K562 (cell line): ENCODE results near the gene BRAT1. TPM values are rescaled to one million over a fixed set of nuclear protein-coding genes. Genes with fewer than 3 reads are reported as not detected.

ENCODE experiments used
- ATAC-seq: fragments of 200-7000 bp; cut with Tn5 transposase; 3 replicates; pipeline ENCODE4 v1.9.1; 2020; ENCODE audit warnings: moderate library complexity
- BruUV-seq: library from RNA; stranded (reverse); fragments of 400-500 nt; replicated peaks from 2 replicates; lab custom pipeline; 2021; lab: Mats Ljungman, UMichigan
- CTCF ChIA-PET: fragments of 300-600 bp; formaldehyde crosslinking; extraction: SDS; loops from one replicate; lab custom pipeline; 2021; ENCODE audit warnings: low intra/inter-chr PET ratio; lab: Yijun Ruan, JAX
- POLR2A ChIA-PET: fragments of 300-600, 350-650 bp; sonication (Branson Sonifier 250); formaldehyde crosslinking; extraction: SDS; loops from one replicate; lab custom pipeline; 2021; ENCODE audit warnings: antibody characterized with exemption, inconsistent platforms; lab: Yijun Ruan, JAX
- DNase-seq, 4 experiments: peaks; one replicate each; pipeline versions ENCODE4 v3.0.0 to v3.0.0-alpha.2; 2011 to 2018; ENCODE audit warnings: low spot score in 3 of 4, mixed read lengths in 3 of 4; ENCODE audit errors: extremely low read depth in 1 of 4
- FAIRE-seq: peaks from 2 replicates; lab custom pipeline; 2011; peaks lifted over from hg19 to GRCh38; lab: Jason Lieb, UNC
- H2AFZ ChIP-seq: 2 replicates; pipeline ENCODE4 v1.6.0; 2011; ENCODE audit warnings: low read depth, low read length, control low read depth, inconsistent platforms
- H3K27ac ChIP-seq: fragments of 200-600 bp; 3 replicates; pipeline ENCODE4 v1.8.0; 2011; ENCODE audit warnings: low read depth, mild to moderate bottlenecking, control low read depth, inconsistent platforms, low read length, moderate library complexity, mixed read lengths; ENCODE audit errors: extremely low read depth
- H3K27me3 ChIP-seq, 2 experiments: fragments of 300-600 bp in 1 of 2; 2 replicates in 1 of 2; 3 replicates in 1 of 2; pipeline versions ENCODE4 v1.6.0 to v1.8.0; 2011; ENCODE audit warnings: inconsistent platforms in 2 of 2, low read length in 2 of 2, mild to moderate bottlenecking in 1 of 2, mixed read lengths in 1 of 2, moderate library complexity in 1 of 2; ENCODE audit not compliant: control insufficient read depth in 2 of 2, insufficient read depth in 2 of 2
- H3K36me3 ChIP-seq: fragments of 300-600 bp; 3 replicates; pipeline ENCODE4 v1.8.0; 2011; ENCODE audit warnings: mild to moderate bottlenecking, low read length, inconsistent platforms; ENCODE audit not compliant: control insufficient read depth, insufficient read depth
- H3K4me1 ChIP-seq, 2 experiments: fragments of 200-600 bp in 1 of 2; replicated peaks in 1 of 2; 2 replicates in 1 of 2; 3 replicates in 1 of 2; pipeline versions ENCODE4 v1.5.1 to v1.8.0; 2011; ENCODE audit warnings: inconsistent platforms in 2 of 2, low read length in 2 of 2, mild to moderate bottlenecking in 1 of 2, mixed read lengths in 1 of 2, moderate library complexity in 1 of 2; ENCODE audit not compliant: control insufficient read depth in 2 of 2, insufficient read depth in 2 of 2
- H3K4me2 ChIP-seq: 2 replicates; pipeline ENCODE4 v1.6.1; 2011; ENCODE audit warnings: low read length, control low read depth, inconsistent platforms, mixed read lengths; ENCODE audit not compliant: insufficient read depth
- H3K4me3 ChIP-seq: fragments of 200-600 bp; sonication (generic), shearing (Covaris generic); 2 replicates; pipeline ENCODE4 v1.5.1; 2016; ENCODE audit warnings: control low read depth, inconsistent platforms
- H3K79me2 ChIP-seq: fragments of 200-600 bp; 3 replicates; pipeline ENCODE4 v1.8.0; 2011; ENCODE audit warnings: low read length, inconsistent platforms; ENCODE audit not compliant: control insufficient read depth, insufficient read depth
- H3K9ac ChIP-seq, 2 experiments: 2 replicates each; pipeline versions ENCODE4 v1.6.0 to v1.6.1; 2011; ENCODE audit warnings: low read depth in 2 of 2, low read length in 2 of 2, control low read depth in 1 of 2, inconsistent platforms in 1 of 2, mild to moderate bottlenecking in 1 of 2, mixed read lengths in 1 of 2; ENCODE audit not compliant: insufficient read depth in 1 of 2
- H3K9me1 ChIP-seq: one replicate; pipeline ENCODE4 v1.6.0; 2011; ENCODE audit warnings: inconsistent platforms, mild to moderate bottlenecking, low read length, moderate library complexity; ENCODE audit not compliant: control insufficient read depth, insufficient read depth
- H3K9me3 ChIP-seq: replicated peaks from 2 replicates; pipeline ENCODE4 v1.5.1; 2011; ENCODE audit warnings: low read depth, low read length, inconsistent platforms; ENCODE audit not compliant: control insufficient read depth, insufficient read depth
- H4K20me1 ChIP-seq: replicated peaks from 2 replicates; pipeline ENCODE4 v1.6.1; 2011; ENCODE audit warnings: low read length, inconsistent platforms, mixed read lengths; ENCODE audit not compliant: control insufficient read depth, insufficient read depth
- BRF1 ChIP-seq: IDR thresholded peaks from 3 replicates; pipeline ENCODE4 v1.6.1; 2011; ENCODE audit warnings: borderline replicate concordance, mild to moderate bottlenecking; ENCODE audit not compliant: insufficient read length; ENCODE audit errors: extremely low read depth
- FOXJ2 ChIP-seq: fragments of 200-800 bp; sonication (Bioruptor generic); IDR thresholded peaks from 2 replicates; pipeline ENCODE4 v1.6.1; 2016; ENCODE audit warnings: missing genetic modification characterization, missing compliant biosample characterization
- GATAD2B ChIP-seq: fragments of 450-650 bp; IDR thresholded peaks from 2 replicates; pipeline ENCODE4 v1.6.1; 2017; ENCODE audit warnings: mild to moderate bottlenecking, borderline replicate concordance
- ILF3 ChIP-seq: fragments of 450-650 bp; IDR thresholded peaks from 2 replicates; pipeline ENCODE4 v1.6.1; 2018; ENCODE audit warnings: antibody characterized with exemption, mild to moderate bottlenecking, moderate library complexity, borderline replicate concordance
- LEF1 ChIP-seq: fragments of 450-650 bp; IDR thresholded peaks from 2 replicates; pipeline ENCODE4 v1.6.1; 2016; ENCODE audit warnings: mild to moderate bottlenecking
- MEF2A ChIP-seq: IDR thresholded peaks from 2 replicates; pipeline ENCODE4 v1.6.1; 2011; ENCODE audit warnings: low read depth, mild to moderate bottlenecking, low read length, moderate library complexity; ENCODE audit not compliant: control insufficient read depth
- NCOA1 ChIP-seq: fragments of 450-650 bp; IDR thresholded peaks from 2 replicates; pipeline ENCODE4 v1.6.1; 2016; ENCODE audit warnings: low read depth
- NONO ChIP-seq, 2 experiments: fragments of 200-400 bp in 1 of 2; fragments of 450-650 bp in 1 of 2; formaldehyde crosslinking in 1 of 2; IDR thresholded peaks; 2 replicates each; pipeline ENCODE4 v1.6.1; 2017; ENCODE audit warnings: low read depth in 2 of 2, mild to moderate bottlenecking in 2 of 2, moderate library complexity in 2 of 2, low read length in 1 of 2
- POLR3A ChIP-seq: IDR thresholded peaks from 2 replicates; pipeline ENCODE4 v1.6.1; 2011; ENCODE audit warnings: borderline replicate concordance, mild to moderate bottlenecking, moderate library complexity; ENCODE audit not compliant: insufficient read length, insufficient read depth; ENCODE audit errors: extremely low read depth
- TCF3 ChIP-seq: sonication (generic); formaldehyde crosslinking; IDR thresholded peaks from 2 replicates; pipeline ENCODE4 v1.4.0; 2020; ENCODE audit warnings: mild to moderate bottlenecking, missing genetic modification reagents
- ZNF165 ChIP-seq: fragments of 250-450 bp; sonication (Bioruptor Pico); IDR thresholded peaks from 2 replicates; pipeline ENCODE4 v1.4.0; 2020; ENCODE audit warnings: borderline replicate concordance
- ZNF778 ChIP-seq: fragments of 450-650 bp; formaldehyde crosslinking; IDR thresholded peaks from 2 replicates; pipeline ENCODE4 v1.4.0; 2020; ENCODE audit warnings: mild to moderate bottlenecking, moderate library complexity
- WGBS: fragments of 100-300 bp; shearing (Covaris generic); methylation state at CpG from one replicate; pipeline ENCODE4 v1.1.6; 2016; ENCODE audit warnings: low coverage, mixed read lengths; ENCODE audit not compliant: insufficient coverage; ENCODE audit errors: missing lambda C conversion rate; 5-methylcytosine and 5-hydroxymethylcytosine counted together
- in situ Hi-C: fragments of 300-500 bp; cut with MboI; formaldehyde crosslinking; loops from 4 replicates; pipeline ENCODE4 v1.15.0; 2018; ENCODE audit warnings: inconsistent platforms, mixed read lengths
- intact Hi-C: fragments of 100-400 bp; cut with micrococcal nuclease; formaldehyde crosslinking; loops from 2 replicates; pipeline ENCODE4 v1.14.2; 2022
- polyA plus RNA-seq, 8 experiments: library from polyadenylated mRNA; depleted of rRNA in 4 of 8; stranded (reverse) in 5 of 8; unstranded in 3 of 8; fragments of >200 nt; fragmentation: Nextera tagmentation in 2 of 8; fragmentation: Illumina TruSeq in 1 of 8; extraction: Ambion mirVana in 2 of 8; extraction: Trizol in 1 of 8; gene quantifications; 2 replicates each; pipeline versions ENCODE4 v1.2.1 to v1.2.3, GENCODE V29; 2011 to 2014; ENCODE audit warnings: inconsistent platforms in 1 of 8, missing spikeins in 1 of 8
- total RNA-seq, 7 experiments: library from RNA; depleted of rRNA in 6 of 7; stranded (reverse); fragments of >200 nt in 6 of 7; fragmentation: Illumina TruSeq in 2 of 7; extraction: Trizol in 2 of 7; gene quantifications; 2 replicates each; pipeline versions ENCODE4 v1.2.1 to v1.2.3, GENCODE V29; 2011 to 2021; ENCODE audit warnings: low replicate concordance in 1 of 7
- TF ChIP-seq, protein P1 (sequence below): fragments of 250-450 bp; sonication (Bioruptor Pico); IDR thresholded peaks from 2 replicates; pipeline ENCODE4 v1.5.0; 2020; ENCODE audit warnings: mild to moderate bottlenecking, borderline replicate concordance
- TF ChIP-seq, protein P2 (sequence below): fragments of 250-450 bp; sonication (Bioruptor Pico); IDR thresholded peaks from 2 replicates; pipeline ENCODE4 v1.4.0; 2020; ENCODE audit warnings: borderline replicate concordance
- TF ChIP-seq, protein P3 (sequence below): IDR thresholded peaks from 2 replicates; pipeline ENCODE4 v1.6.1; 2011; ENCODE audit warnings: borderline replicate concordance, low read depth, mild to moderate bottlenecking, moderate library complexity, low read length; ENCODE audit not compliant: insufficient read depth, poor library complexity, severe bottlenecking
- TF ChIP-seq, protein P4 (sequence below): sonication (generic); formaldehyde crosslinking; IDR thresholded peaks from 2 replicates; pipeline ENCODE4 v1.8.0; 2022; ENCODE audit warnings: missing genetic modification reagents, mild to moderate bottlenecking, borderline replicate concordance

Gene BRAT1
- total and polyA plus RNA-seq, 9 of the 15 experiments (the other 6 are each of a cell fraction or from before 2014, with no cell fraction given): 0.13 to 49.6 (median 10.5) TPM

DNA sequence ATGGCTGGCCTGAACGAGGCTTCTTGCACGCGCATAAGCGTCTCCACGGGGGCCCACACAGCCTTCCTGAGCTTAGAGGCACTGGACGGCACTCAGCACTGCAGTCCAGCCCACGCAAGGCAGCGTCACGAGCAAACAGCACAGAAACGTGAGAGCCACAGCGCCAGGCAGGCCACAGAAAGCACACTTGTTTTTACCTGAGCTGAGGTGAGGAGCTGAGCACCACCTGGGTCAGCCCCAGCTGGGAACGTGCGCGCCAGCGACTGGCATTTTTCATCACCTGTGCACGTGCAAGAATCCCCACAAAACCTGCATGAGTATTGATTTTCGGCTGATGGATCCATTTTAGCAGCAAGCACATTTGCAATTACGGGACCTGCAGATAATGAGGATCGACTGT is 30.1 kb upstream of the BRAT1 start:
- Histone ChIP-seq H3K9me3 (no peaks in the 10 kb centered on the region), H3K4me3 (no peak overlapping the region), H3K27me3 (no peaks in the 10 kb centered on the region), H4K20me1 (no peaks in the 10 kb centered on the region), H3K4me2 (no peak overlapping the region), H3K4me1 (peaks cover 0 to 18% of the 10 kb centered on the region in 2 experiments; a peak in 2 of 5 replicates), H3K27ac (no peak overlapping the region), H3K79me2 (no peaks in the 10 kb centered on the region), H3K9ac (peak overlapping the region in 1 of 2 experiments; percentile 61; a peak in 1 of 4 replicates), H3K36me3 (peaks cover 7% of the 10 kb centered on the region; the same call in 1 of the 3 replicates), H2AFZ (no peak overlapping the region), H3K9me1 (no peaks in the 10 kb centered on the region)
- POLR2A ChIA-PET: interaction anchor here (1.3 to 1.5 kb wide), 2 partner anchors 12 to 16 kb away, joined by 3 to 8 read pairs; no protein-coding TSS in a partner anchor
- BruUV-seq: no TSS peak
- in situ Hi-C loops: no loop called here
- intact Hi-C loops: no loop called here
- DNase-seq (no peak), ATAC-seq (no peak), FAIRE-seq (no peak)
- WGBS: 75% methylated on average over 16 of the region's 19 CpGs
- CTCF ChIA-PET: no interaction called here
- TF ChIP-seq GATAD2B (no peak), ZNF165 (CRISPR knock-in tag) (no peak), BRF1 (no peak), MEF2A (no peak), FOXJ2 (tag) (no peak), ZNF778 (no peak), NONO (IDR thresholded peaks at IDR 0.05; ENCODE audit: low read depth in 2 of 2, low read length in 1 of 2) (no peak), TCF3 (CRISPR knock-in tag) (no peak), ILF3 (no peak), NCOA1 (no peak), POLR3A (no peak), LEF1 (no peak)
- TF ChIP-seq, protein P1, sequence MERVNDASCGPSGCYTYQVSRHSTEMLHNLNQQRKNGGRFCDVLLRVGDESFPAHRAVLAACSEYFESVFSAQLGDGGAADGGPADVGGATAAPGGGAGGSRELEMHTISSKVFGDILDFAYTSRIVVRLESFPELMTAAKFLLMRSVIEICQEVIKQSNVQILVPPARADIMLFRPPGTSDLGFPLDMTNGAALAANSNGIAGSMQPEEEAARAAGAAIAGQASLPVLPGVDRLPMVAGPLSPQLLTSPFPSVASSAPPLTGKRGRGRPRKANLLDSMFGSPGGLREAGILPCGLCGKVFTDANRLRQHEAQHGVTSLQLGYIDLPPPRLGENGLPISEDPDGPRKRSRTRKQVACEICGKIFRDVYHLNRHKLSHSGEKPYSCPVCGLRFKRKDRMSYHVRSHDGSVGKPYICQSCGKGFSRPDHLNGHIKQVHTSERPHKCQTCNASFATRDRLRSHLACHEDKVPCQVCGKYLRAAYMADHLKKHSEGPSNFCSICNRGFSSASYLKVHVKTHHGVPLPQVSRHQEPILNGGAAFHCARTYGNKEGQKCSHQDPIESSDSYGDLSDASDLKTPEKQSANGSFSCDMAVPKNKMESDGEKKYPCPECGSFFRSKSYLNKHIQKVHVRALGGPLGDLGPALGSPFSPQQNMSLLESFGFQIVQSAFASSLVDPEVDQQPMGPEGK (CRISPR knock-in tag): no peak
- TF ChIP-seq, protein P2, sequence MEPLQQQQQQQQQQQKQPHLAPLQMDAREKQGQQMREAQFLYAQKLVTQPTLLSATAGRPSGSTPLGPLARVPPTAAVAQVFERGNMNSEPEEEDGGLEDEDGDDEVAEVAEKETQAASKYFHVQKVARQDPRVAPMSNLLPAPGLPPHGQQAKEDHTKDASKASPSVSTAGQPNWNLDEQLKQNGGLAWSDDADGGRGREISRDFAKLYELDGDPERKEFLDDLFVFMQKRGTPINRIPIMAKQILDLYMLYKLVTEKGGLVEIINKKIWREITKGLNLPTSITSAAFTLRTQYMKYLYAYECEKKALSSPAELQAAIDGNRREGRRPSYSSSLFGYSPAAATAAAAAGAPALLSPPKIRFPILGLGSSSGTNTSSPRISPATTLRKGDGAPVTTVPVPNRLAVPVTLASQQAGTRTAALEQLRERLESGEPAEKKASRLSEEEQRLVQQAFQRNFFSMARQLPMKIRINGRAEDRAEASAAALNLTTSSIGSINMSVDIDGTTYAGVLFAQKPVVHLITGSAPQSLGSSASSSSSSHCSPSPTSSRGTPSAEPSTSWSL (CRISPR knock-in tag): no peak
- TF ChIP-seq, protein P3, sequence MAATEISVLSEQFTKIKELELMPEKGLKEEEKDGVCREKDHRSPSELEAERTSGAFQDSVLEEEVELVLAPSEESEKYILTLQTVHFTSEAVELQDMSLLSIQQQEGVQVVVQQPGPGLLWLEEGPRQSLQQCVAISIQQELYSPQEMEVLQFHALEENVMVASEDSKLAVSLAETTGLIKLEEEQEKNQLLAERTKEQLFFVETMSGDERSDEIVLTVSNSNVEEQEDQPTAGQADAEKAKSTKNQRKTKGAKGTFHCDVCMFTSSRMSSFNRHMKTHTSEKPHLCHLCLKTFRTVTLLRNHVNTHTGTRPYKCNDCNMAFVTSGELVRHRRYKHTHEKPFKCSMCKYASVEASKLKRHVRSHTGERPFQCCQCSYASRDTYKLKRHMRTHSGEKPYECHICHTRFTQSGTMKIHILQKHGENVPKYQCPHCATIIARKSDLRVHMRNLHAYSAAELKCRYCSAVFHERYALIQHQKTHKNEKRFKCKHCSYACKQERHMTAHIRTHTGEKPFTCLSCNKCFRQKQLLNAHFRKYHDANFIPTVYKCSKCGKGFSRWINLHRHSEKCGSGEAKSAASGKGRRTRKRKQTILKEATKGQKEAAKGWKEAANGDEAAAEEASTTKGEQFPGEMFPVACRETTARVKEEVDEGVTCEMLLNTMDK: no peak
- TF ChIP-seq, protein P4, sequence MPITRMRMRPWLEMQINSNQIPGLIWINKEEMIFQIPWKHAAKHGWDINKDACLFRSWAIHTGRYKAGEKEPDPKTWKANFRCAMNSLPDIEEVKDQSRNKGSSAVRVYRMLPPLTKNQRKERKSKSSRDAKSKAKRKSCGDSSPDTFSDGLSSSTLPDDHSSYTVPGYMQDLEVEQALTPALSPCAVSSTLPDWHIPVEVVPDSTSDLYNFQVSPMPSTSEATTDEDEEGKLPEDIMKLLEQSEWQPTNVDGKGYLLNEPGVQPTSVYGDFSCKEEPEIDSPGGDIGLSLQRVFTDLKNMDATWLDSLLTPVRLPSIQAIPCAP: no peak
